HL-60 (cell line): ENCODE data around the gene MSL2.
"Not testable (repeated sequence)": the region's sequence is repeated elsewhere in the genome, so short reads cannot be mapped to it uniquely, and the experiment has no call there.

Source experiments
- DNase-seq, 2 experiments: peaks; one replicate each; pipeline ENCODE4 v3.0.0-alpha.2; 2010 to 2020; ENCODE audit warnings: low read depth in 1 of 2, low spot score in 1 of 2
- H3K27ac ChIP-seq: fragments of 250-450 bp; sonication (Bioruptor Pico); replicated peaks from 2 replicates; pipeline ENCODE4 v1.5.1; 2020; ENCODE audit warnings: mild to moderate bottlenecking, moderate library complexity
- H3K27me3 ChIP-seq: fragments of 250-450 bp; sonication (Bioruptor Pico); 2 replicates; pipeline ENCODE4 v1.5.1; 2021; ENCODE audit warnings: mild to moderate bottlenecking, moderate library complexity; ENCODE audit not compliant: insufficient read depth, poor library complexity, severe bottlenecking
- H3K4me3 ChIP-seq: replicated peaks from 2 replicates; pipeline ENCODE4 v1.5.1; 2011; ENCODE audit warnings: mild to moderate bottlenecking, control low read depth, low read length; ENCODE audit not compliant: insufficient read depth
- GABPA ChIP-seq: IDR thresholded peaks from 2 replicates; pipeline ENCODE4 v1.6.1; 2012; ENCODE audit warnings: low read depth
- POLR2AphosphoS5 ChIP-seq: IDR thresholded peaks from 2 replicates; pipeline ENCODE4 v1.6.1; 2012; ENCODE audit warnings: low read depth
- REST ChIP-seq: IDR thresholded peaks from 2 replicates; pipeline ENCODE4 v1.6.1; 2012; ENCODE audit warnings: low read depth; ENCODE audit not compliant: insufficient replicate concordance
- SPI1 ChIP-seq: IDR thresholded peaks from 2 replicates; pipeline ENCODE4 v1.6.1; 2012; ENCODE audit warnings: low read depth, mild to moderate bottlenecking, borderline replicate concordance
- TF ChIP-seq, protein P1 (sequence below): IDR thresholded peaks from one replicate; pipeline ENCODE4 v1.5.1; 2011; ENCODE audit warnings: low read length, control low read depth, inconsistent platforms; ENCODE audit not compliant: insufficient read depth

The MSL2 gene

DNA sequence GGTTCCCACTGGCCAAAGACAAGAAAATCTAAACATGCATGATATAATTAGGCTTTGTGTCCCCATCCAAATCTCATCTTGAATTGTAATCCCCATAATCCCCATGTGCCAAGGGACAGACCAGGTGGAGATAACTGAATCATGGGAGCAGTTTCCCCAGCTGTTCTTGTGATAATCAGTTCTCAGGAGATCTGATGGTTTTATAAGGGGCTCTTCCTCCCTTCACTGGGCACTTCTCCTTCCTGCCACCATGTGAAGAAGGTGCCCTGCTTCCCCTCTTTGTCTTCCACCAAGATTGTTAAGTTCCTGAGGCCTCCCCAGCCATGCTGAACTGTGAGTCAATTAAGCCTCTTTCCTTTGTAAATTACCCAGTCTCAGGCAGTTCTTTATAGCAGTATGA lies 32.5 kb downstream of the MSL2 start:
- DNase-seq = peak in 1 of 2 experiments; percentile 53
- TF ChIP-seq SPI1 = peak; percentile 68; the same call in 1 of the 2 replicates

GRCh38 chr3:136162322-136162721 lies 33.8 kb downstream of the MSL2 start:
- TF ChIP-seq GABPA (no peak), POLR2AphosphoS5 (no peak), SPI1 (no peak), REST (no peak)
- TF ChIP-seq, protein P1, sequence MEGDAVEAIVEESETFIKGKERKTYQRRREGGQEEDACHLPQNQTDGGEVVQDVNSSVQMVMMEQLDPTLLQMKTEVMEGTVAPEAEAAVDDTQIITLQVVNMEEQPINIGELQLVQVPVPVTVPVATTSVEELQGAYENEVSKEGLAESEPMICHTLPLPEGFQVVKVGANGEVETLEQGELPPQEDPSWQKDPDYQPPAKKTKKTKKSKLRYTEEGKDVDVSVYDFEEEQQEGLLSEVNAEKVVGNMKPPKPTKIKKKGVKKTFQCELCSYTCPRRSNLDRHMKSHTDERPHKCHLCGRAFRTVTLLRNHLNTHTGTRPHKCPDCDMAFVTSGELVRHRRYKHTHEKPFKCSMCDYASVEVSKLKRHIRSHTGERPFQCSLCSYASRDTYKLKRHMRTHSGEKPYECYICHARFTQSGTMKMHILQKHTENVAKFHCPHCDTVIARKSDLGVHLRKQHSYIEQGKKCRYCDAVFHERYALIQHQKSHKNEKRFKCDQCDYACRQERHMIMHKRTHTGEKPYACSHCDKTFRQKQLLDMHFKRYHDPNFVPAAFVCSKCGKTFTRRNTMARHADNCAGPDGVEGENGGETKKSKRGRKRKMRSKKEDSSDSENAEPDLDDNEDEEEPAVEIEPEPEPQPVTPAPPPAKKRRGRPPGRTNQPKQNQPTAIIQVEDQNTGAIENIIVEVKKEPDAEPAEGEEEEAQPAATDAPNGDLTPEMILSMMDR = no peak
- no peak for DNase-seq
- H3K27me3 ChIP-seq = no peaks in the 10 kb centered on the region
- H3K4me3 ChIP-seq = no peak overlapping the region
- H3K27ac ChIP-seq = no peak overlapping the region

More for the DNA sequence above, 32.5 kb downstream of the MSL2 start:
- H3K4me3 ChIP-seq, H3K27ac ChIP-seq, H3K27me3 ChIP-seq: not testable (repeated sequence)

DNA sequence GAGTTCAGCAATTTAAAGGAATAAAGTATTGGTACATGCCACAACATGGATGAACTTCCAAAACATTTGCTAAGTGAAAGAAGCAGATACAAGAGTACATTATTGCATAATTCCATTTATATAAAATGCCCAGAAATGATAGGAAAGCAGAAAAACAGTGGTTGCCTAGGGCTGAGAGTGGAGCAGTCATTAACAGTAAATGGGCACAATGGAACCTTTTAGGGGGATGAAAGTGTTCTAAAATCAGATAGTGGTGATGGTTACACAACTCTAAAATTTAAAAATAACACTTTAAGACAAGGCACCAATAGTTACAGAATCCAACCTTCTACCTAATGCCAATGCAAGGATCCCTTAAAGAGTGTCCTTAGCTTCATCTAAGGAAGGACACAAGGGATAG lies 34.6 kb downstream of the MSL2 start:
- Histone ChIP-seq H3K27ac (no peak overlapping the region), H3K4me3 (no peak overlapping the region), H3K27me3 (no peaks in the 10 kb centered on the region)
- no peak for TF ChIP-seq REST
- TF ChIP-seq, protein P1 = no peak
- TF ChIP-seq SPI1 = no peak
- no peak for TF ChIP-seq POLR2AphosphoS5
- TF ChIP-seq GABPA = no peak
- no peak for DNase-seq

- no peak overlapping the region for H3K4me3 ChIP-seq
- no peak overlapping the region for H3K27ac ChIP-seq
- DNase-seq = no peak
- TF ChIP-seq GABPA (no peak), SPI1 (no peak), POLR2AphosphoS5 (no peak), REST (no peak)
- TF ChIP-seq, protein P1 = no peak
- no peaks in the 10 kb centered on the region for H3K27me3 ChIP-seq
These were observed 43.2 kb downstream of the MSL2 start for GRCh38 chr3:136152963-136153362.
